Endometrial microvascular endothelial cells (primary cell): Measurements from ENCODE around the gene TMEM204. TPM values are rescaled to one million over a fixed set of nuclear protein-coding genes. Genes with fewer than 3 reads are reported as not detected.

ENCODE experiments used
- in situ Hi-C: cut with HindIII; loops from 2 replicates; pipeline ENCODE4 v1.10.0; 2017; ENCODE audit warnings: low sequenced_read_pairs, low pct_unique_long_range_greater_than_20kb; ENCODE audit errors: inconsistent ontology term
- total RNA-seq: library from RNA; depleted of rRNA; stranded (reverse); fragments of >200 nt; gene quantifications from one replicate; pipeline ENCODE4 v1.2.3, GENCODE V29; 2015; ENCODE audit errors: inconsistent ontology term

Gene TMEM204
- total RNA-seq, 1 donor from 2014 or later = 17.6 TPM

GRCh38 chr16:1548727-1549126 is 15.3 kb downstream of the TMEM204 start:
- in situ Hi-C loops = no loop called here

DNA sequence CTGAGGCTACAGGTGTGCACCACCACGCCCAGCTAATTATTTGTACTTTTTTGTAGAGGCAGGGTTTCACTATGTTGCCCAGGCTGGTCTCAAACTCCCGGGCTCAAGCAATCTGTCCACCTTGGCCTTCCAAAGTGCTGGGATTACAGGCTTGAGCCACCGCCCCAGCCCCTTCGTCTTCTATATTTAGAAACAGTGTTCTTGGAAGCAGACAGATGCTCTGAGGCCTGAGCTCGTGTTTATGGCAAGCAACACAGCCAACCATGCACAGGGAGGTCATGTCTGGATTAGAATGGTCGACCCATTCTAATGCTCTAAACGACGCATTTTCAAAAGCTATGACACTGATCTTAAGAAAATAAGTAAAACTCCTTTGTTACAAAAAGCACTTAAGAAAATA is 16.6 kb downstream of the TMEM204 start:
- in situ Hi-C loops = no loop called here

DNA sequence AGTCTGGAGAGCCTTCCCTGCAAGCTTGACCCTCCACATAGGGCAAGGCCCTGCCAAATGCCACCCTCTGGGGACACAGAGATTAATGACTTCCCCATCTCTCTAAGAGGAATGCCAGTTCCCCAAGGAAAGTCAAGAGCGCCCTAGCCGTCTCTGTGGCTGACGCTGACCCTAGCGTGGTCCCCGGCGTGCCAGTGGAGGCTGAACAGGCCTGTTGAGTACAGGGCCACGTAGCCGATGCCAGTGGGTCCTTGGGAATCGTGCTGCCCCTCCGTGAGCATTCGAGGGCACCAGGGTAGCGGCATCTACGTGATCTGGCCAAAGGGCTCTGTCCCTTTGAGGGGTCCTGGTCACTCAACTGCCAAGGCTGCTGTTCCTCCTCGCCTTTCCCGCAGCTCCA is 17.2 kb downstream of the TMEM204 start:
- in situ Hi-C loops = no loop called here

- in situ Hi-C loops = no loop called here
Measured at GRCh38 chr16:1551166-1551565, 17.7 kb downstream of the TMEM204 start.

GRCh38 chr16:1552129-1552528 is 18.7 kb downstream of the TMEM204 start:
- in situ Hi-C loops = no loop called here

DNA sequence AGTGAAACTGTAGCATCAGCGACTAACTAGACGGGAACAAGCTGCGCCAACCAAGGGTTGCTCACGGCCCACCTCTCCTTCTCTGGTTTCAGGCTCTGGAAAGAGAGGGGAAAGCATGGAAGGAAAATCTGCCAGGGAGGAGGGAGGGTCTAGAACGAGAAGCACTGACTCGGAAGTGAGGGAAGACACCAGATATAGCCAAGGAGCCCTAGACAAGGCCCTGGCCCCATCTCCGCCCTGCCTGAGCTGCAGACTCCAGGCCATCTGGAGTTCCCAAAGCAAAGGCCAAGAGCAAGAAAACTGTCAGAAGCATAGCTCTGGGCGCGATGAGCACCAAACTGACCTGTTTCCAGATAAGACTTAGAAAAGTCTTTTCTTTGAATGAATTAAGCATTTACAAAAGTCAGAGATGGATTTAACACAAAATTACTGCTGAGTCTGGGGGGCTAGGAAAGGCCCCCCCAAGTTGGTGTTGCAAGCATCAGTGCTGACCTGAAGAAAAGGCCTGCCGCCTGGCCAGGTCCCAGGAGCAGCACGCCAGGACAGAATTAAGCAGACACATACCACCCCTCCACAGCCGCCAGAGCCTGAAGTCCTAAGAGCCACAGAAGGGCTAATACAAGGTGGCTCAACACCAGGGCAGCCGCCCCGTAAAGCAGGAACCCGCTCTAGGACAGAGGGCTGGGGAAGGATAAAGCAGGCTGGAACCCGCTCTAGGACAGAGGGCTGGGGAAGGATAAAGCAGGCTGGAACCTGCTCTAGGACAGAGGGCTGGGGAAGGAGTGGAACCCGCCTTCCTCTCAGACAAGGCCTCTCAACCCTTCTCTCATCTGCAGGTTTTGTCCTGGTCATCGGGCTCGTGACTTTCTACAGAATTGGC is 20.7 kb downstream of the TMEM204 start:
- in situ Hi-C loops = no loop called here

DNA sequence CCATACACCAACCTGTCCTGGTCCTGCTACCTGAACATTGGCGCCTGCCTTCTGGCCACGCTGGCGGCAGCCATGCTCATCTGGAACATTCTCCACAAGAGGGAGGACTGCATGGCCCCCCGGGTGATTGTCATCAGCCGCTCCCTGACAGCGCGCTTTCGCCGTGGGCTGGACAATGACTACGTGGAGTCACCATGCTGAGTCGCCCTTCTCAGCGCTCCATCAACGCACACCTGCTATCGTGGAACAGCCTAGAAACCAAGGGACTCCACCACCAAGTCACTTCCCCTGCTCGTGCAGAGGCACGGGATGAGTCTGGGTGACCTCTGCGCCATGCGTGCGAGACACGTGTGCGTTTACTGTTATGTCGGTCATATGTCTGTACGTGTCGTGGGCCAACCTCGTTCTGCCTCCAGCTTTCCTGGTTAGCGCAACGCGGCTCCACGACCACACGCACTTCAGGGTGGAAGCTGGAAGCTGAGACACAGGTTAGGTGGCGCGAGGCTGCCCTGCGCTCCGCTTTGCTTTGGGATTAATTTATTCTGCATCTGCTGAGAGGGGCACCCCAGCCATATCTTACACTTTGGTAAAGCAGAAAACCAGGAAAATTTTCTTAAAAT is 21.5 kb downstream of the TMEM204 start:
- in situ Hi-C loops = no loop called here

- in situ Hi-C loops = no loop called here
Measured at GRCh38 chr16:1556254-1556653, 22.8 kb downstream of the TMEM204 start.

DNA sequence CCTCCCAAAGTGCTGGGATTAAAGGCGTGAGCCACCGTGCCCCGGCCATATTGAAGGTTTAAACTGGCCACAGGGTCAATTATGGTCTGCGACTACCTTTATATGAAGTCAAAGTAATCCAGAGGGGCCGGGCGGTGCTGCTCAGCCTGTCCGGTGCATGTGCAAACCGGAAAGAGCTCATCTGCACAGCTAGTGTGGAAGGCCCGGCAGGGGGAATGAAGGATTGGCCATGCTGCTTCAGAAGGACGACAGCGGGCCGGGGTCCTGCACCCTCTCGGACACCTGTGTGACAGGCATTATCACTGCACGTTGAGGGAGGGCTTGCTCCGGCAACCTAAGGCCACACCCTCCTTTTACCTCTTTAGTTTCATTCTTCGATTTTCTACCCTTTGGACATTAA is 23.6 kb downstream of the TMEM204 start:
- in situ Hi-C loops = no loop called here

GRCh38 chr16:1557576-1557975 is 24.1 kb downstream of the TMEM204 start:
- in situ Hi-C loops = no loop called here

GRCh38 chr16:1559446-1559975 is 26.0 kb downstream of the TMEM204 start:
- in situ Hi-C loops = no loop called here

GRCh38 chr16:1560153-1560552 is 26.7 kb downstream of the TMEM204 start:
- in situ Hi-C loops = no loop called here

DNA sequence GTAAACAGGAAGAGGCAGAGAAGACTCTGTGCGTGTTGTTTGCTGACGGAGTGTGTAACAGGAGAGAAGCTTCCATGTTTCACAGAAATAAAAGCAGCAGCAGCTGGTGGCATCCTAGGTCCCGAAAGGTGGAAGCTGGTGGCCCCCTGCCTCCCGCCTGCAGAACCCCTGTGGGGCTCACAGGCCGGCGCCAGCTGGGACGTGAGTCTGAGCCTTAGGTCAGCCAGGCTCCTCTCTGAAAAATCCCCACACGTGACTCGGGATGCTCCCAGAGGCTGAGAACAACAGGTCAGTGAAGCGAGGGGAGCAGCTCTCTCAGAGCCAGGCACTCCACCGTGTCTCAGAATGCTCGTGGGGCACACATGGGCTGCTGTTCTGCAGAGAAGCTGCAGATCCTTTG is 27.4 kb downstream of the TMEM204 start:
- in situ Hi-C loops = no loop called here

DNA sequence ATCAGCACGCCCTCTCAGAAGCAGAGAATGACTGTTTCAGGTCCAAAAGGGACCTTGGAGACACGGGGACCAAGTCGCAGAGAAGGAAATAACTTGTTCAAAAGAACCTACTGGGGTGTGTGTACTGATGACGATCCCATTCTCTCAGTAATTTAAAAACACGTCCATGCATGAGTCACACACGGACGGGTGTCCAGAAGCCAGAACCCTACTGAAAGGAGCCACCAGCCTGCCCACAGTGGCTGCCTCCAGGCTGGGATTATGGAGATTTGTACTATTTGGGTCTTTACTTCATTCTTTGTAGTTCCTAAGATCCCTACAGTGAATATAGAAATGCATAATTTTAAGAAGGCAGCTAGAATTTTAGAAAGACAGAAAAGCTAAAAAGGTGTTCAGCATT is 27.8 kb downstream of the TMEM204 start:
- in situ Hi-C loops = no loop called here

DNA sequence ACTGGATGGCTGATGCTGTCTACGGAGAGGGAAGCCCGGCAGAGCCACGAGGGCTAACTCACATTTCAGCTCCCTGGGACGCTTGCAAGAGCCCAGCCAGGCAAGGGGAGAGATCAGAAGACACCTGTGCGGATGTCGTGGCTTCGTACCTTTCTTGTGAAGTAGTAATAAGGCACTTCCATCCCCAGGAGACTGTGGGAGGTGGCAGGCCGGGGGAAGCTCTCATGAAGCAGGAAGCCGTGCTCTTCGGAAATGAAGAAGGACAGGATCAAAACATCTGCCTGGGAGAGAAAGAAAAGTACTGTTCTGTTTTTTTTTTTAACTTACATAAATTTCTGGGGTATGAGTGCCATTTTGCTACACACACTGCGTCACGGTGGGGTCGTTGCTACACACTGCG is 28.4 kb downstream of the TMEM204 start:
- in situ Hi-C loops = no loop called here

- in situ Hi-C loops = no loop called here
Measured at GRCh38 chr16:1563786-1564185, 30.3 kb downstream of the TMEM204 start.

DNA sequence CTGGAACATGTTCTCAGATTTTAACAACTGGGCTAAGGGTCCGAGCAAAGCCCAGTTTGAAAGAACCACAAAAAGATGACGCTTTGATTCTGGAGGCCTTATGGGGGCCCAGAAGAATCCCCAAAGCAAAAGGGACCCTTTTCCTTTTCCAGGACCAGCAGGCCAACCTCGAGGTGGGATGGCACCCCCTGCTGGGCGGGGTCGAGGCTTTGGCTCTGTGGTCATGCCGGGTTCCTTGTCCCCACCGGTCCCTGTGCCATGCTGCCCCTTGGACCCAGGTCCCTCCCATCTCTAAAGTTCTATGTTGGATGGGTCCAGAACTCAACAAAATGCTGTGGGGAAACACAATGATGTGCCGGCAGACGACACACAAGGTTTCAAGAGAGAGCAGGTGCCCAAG is 30.9 kb downstream of the TMEM204 start:
- in situ Hi-C loops = no loop called here

GRCh38 chr16:1565083-1565805 is 31.8 kb downstream of the TMEM204 start:
- in situ Hi-C loops = no loop called here

GRCh38 chr16:1567988-1568387 is 34.5 kb downstream of the TMEM204 start:
- in situ Hi-C loops = no loop called here
